GM21576 (cell line): ENCODE measurements around the gene MYOM1.

Source experiments
- ATAC-seq: cut with Tn5 transposase; IDR thresholded peaks from one replicate; pipeline ENCODE4 v1.9.1; 2021; ENCODE audit warnings: mild to moderate bottlenecking, moderate library complexity; ENCODE audit not compliant: unreplicated experiment

Gene MYOM1

DNA sequence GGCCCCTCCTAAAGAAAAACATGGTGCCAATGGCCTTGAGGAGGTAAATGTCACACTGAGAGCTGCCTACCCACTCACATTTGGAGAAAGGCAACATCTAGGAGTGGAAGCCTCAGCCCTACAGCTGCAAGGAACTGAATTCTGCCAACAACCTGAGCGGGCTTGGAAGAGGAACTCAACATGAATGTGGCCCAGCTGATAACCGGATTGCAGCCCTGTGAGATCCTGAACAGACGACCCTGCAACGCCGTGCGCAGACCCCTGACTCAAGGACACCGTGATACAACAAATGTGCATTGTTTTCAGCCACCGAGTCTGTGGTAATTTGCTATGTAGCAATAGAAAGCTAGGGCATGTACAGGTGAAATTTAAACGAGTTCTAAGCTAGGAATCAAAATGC lies 99.4 kb downstream of the MYOM1 start:
- no peak for ATAC-seq

DNA sequence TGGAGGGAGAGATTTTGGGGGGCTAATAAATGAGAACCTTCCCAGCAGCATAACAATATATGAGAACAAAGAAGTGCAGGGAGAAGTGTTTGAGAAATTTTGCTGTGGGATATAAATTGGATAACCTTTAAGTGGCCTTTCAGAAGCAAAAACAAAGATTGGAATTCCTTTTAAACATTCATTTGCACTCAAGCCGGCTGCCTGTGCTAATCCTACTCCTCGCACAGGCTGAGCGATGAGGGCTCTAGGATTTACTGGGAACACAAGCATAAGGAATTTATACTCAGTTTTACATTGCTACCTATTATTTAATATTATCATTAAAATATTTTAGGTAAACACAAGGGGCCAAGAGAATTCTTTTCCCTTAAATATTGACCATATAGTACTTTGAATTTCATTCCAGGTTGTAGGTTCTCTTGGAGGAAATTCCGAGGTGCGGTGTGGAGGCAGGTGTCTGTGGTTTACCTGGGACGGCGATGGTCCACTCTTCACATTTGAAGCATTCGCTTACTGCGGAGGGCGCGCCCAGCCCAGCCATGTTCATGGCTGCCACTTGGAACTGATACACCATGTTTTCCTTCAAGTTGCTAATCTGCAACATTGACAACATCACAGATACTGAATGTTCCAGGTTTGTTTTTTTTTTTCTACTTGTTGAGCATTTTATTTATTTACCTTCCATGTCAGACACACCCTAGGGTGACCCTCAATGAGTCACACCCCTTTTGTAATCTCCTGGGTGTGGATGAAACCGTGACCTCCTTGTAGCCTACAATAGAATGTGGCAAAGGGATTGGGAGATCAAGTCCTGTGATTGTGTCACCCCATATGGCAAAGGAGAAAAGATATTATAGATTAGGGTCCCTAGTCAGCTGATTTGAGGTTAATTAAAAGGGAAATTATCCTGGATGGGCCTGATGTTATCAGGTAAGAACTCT lies 100.1 kb downstream of the MYOM1 start:
- ATAC-seq = no peak

DNA sequence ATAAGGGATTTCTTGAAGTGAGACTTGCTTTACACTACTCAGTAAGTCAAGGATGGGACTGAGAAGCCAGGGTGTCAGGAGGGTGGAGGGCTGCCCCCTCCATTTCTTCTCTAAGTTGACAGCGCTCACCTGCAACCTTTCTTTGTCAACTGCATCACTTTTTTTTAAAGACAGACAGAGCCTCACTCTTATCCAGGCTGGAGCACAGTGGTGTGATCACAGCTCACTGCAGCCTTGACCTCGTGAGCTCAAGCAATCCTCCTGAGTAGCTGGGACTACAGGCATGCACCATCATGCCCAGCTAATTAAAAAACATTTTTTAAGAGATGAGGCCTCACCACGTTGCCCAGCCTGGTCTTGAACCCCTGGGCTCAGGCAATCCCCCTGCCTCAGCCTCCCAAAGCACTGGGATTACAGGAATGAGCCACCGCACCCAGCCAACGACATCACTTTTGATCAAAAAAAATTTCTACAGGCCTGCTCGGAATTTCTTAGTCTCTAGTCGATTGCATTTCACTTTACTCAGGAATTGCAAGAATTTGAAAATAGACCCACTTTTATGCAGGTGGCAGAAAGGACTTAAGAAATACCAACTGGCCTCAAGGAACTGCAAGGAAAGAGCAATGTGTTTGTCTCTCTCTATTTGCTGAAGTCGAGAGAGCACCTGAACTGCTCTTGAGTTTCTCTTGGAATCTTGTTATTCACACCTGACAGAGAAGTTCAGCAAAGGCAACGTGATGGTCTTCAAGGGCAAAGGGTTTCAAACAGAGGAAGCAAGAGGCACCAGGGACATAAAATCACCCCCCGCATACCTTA lies 101.4 kb downstream of the MYOM1 start:
- no peak for ATAC-seq

DNA sequence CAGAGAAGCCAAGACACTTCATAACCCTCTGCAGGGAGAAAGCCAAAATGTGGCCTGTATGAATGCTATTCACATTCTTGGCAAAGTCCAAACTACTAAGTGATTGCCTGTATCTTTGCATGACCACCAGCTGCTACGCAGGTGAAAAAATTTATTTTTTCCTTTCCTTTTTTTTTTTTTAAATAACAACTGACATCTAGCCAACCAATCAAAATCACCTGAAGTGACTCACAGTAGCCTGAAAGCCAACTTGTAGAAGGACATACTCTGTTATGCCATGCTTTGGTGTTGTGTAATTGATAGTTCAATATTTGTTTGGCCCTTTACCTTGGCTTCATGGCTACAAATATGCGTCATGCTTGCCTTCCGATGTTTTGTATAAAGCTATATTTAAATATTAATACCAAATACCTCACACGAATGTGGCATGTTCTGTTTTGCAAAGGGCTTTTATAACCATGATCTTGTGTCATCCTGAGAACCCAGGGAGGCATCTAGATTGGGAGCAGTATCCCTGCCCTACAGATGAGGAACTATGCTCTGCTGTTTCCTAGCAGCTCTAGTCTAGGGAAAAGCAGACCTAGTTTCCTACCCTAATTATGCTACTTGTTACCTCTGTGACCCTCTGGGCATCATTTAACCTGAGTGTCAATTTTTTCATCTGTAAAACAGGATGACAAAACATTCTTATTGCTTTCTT lies 102.1 kb downstream of the MYOM1 start:
- no peak for ATAC-seq

DNA sequence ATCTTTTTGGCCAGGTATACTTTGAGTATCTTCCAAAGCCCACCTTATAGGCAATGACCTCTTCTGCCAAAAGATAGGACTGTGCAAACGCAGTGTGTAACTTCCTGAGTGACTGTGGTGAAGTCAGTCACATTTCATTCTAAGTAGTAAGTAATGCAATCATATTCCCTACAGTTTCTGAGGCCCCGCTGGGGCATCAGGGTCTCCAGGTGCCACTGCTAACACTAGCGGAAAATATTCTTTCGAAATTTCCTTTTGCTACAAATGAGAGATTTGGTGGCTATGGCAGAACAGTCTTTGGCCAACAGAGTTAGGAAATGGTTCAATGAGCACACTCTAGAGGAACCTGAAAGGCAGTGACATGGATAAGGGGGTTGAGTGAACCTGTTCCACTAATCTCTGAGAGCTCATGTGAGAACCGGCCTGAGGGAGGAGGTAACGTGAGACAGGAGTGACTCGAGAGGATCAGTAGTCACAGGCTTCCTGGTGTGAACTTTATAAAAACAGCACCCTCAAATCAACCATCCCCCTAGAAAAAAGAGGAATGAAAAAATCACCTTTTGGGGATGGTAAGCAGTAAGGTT lies 104.2 kb downstream of the MYOM1 start:
- no peak for ATAC-seq

DNA sequence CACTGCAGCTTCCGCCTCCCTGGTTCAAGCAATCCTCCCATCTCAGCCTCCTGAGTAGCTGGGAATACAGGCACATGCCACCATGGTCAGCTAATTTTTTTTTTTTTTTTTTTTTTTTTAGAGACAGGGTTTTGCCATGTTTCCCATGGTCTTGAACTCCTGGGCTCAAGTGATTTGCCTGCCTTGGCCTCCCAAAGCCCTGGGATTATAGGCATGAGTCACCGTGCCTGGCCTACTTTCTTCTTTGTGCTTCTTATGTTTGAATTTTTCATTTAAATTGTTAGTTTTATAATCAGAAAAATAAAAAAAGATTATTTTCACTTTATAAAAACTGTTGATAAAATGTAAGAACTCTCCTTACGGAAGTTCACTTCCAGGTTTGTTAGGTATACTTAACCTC lies 105.3 kb downstream of the MYOM1 start:
- ATAC-seq = no peak

DNA sequence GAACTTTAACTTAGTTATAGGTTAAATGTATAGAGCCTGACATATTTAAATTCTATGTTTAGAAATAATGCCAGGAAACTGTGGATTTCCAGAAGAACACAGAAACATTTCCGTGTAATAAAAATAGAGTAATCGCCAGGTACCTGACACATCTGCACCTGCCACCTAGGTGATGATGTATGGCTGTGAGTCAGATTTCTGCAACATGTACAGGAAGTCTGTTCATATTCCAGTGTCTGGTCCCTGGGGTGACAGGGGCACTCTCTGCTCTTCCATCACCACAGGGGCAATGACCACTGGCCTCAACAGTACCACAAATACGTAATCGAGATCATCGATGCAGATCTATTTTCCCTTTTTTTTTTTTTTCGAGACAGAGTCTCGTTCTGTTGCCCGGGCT lies 105.7 kb downstream of the MYOM1 start:
- ATAC-seq = no peak

DNA sequence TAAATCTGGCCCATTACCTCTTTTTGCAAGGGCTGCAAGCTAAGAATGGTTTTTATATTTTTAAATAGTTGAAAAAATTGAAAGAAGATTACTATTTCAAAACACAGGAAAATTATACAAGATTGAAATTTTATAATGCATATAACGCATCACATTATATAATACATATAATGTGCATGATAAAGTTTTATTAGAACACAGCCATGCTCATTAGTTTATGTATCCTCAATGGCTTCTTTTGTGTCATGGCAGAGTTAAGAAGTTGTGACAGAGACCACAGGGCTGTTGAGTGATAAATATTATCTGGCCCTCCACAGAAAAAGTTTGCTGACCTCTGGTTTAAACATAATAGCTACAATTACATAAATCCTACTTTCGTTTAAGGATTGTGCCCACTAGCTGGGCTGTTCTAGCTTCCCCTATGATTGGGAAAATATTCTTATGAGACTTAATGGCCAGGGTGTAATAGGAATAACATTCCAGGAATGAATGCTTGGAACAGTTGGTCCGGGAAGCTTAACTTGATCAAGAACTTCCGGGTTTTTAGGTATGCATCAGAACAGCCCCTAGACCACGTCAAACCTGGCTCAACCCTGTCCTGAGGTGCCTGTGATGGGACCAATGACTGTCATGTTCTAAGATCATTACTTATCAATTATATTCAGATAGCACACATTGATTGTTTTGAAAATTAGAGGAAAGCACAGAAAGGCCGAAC lies 108.1 kb downstream of the MYOM1 start:
- no peak for ATAC-seq

DNA sequence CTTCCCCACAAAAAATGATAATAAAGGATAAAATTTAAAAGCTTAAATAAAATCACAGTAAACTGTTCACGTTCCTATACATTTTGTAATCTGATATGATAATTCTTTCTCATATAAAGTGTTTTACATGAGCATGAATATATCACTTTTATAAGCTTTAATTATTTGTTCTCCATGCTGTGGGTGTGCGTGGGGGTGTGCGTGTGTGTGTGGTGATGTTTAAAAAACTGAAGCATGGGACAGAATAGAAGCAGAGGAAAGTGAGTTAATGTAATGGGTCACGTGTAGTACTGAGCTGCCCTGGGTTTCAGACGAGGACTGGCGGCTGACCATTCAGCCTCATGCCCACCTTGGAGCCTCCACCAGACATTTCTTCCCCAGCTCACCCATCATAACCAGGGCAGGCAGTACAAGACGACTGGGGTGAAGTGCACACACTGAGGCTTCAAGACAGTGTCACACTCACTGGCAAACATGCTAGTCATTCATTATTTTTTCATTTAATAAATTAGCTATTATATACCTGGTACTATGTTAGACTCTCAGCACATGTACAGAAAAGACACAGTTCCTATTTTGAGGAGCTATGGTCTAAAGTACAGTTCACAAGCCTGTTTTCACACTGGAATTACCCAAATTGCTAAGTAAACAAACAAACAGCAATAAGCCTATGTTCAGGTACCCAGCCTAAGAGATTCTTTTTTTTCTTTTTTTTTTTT lies 109.6 kb downstream of the MYOM1 start:
- ATAC-seq = no peak

DNA sequence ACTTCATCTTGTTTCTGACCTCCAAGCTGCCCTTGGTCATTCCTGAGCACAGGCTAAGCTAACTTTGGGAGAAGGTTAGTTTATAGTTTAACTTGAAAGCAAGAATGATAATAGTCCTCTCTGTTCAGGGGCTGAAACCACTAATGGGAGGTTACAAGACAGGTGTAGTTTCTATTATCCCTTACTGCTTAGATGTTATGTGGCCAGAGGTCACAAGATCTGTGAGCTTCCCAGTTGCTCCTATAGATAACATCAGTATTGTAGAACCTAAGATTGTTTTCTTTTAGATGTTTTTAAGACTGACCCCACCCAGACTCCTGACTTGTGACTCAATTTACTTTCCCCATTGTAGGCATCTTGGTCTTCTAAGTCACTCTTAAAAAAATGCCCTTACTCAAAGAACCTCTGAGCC lies 112.0 kb downstream of the MYOM1 start:
- ATAC-seq = no peak

DNA sequence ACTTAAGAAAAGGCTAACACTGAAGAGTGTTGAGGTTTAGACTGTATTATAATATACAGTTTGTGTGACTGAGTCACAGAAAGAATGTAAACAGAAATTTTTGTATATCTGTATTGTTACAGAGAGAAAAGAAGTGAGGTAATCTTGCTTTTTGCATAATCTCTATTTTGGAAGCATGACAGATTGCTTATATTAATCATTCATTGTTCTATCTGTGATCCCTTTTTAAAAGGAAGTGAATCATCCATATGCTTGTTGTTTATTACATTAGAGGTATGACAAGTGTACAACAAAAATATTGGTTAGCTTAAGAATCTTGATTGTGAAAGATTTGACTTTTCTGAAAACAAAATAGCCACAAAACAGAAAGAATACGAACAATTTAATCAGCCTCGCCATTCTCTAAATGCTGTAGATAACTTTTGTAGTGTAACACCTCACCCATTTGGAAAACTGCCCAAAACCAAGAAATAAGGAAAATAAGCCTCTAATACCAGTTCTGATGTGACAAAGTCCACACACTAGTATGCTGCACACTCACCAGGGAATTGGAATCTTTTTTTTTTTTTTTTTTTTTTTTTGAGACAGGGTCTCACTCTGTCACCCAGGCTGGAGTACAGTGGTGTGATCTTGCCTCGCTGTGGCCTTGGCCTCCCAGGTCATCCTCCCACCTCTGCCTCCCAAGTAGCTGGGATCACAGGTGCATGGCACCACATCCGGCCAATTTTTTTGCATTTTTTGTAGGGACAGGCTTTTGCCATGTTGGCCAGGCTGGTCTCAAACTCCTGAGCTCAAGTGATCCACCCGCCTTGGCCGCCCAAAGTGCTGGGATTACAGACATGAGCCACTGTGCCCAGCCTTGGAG lies 115.3 kb downstream of the MYOM1 start:
- ATAC-seq = no peak

DNA sequence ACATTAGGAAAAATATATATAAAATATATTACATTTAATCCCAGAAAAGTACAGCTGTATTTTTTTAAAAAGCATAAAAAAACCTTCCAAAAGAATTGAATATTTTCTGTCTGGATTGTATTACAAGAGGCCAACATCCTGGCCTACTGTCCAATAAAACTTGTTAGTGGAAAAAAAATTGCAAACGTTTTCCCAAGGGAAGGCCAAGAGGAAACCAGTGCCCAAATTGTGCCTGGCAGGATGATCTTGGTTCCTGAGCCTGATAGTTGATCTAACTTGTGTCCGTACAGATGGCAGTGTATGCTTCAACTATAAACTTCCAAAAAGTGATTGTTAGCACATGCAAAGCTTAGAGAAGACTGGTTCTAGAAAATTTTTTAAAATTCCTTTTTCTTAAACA lies 116.2 kb downstream of the MYOM1 start:
- ATAC-seq = no peak

DNA sequence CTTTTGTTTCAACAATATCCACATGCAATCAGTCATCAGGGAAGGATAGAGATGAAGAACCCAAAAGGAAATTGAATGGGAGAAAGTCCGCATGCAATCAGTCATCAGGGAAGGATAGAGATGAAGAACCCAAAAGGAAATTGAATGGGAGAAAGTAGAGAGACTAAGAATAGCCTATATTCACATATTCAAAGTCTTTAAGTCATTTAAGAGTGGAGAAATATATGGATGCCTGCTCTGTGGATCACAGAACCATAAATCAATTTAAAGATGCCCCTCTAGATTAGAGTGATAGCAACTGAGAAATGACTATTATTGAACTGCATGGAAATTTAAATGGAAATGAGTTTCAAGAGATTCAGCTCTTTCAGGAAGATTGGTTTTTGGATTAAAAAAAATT lies 116.8 kb downstream of the MYOM1 start:
- no peak for ATAC-seq

DNA sequence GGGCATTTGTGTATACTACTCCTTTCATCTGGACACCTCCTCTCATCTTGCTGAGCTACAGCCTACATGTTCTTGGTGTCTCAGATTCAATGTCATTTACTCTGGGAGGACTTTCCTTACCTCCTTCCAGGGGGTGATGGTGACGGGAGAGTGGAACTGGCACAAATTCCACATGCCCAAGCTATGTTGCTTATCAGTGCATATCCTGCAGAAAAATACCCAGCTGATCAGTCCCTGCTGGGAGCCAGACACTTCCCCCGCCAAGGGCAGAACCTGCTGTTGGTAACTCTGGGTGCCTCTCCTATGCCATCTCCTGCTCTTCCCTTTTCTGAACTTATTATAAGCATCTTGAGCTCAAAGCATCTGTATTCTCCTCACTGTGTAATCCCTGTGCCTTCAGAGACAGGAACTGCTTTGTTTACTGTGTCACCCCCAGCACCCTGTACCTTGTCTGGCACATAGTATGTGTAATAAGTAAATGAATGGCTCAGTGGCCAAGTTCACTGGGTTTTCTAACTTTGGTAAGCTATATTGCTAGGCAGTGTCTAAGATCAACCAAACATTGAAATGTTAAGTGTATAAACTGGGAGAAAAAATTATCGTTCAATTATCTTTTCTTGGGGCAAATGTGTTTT lies 119.2 kb downstream of the MYOM1 start:
- no peak for ATAC-seq

DNA sequence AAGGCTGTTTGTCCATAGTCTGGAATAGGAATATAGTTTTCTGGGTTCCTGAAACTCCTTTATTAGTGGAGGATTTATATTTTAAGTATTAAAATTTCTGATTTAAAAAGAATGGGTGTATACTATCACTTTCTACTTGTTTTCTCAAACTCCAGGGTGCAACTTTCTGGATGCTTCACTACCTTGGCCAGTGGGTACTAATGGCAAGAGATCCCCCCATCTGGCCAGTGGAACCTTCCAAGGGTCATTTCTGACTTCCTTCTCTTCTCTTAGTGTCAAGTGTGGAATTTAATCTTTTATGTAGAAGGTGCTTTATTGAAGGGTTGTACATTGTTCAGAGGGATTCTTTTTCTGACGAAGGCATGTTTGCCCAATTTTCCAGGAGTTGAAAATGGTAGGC lies 120.4 kb downstream of the MYOM1 start:
- ATAC-seq = no peak

DNA sequence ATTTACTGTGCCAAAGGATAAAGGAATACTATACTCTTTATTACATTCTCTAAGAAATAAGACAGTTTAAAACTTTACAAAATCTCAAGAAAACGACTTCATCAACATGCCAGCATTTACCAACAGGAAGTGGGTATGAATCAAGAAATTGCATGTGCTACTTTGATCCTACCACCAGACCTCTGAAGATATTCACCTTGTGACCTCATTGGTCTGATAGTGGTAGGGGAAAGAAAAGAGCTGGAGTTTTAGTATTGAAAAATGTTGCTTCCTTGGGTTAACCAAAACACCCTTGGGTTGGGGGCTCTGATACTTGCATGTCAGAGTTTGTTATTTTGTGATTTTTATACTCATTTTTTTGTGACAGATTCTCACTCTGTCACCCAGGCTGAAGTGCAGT lies 122.7 kb downstream of the MYOM1 start:
- no peak for ATAC-seq

DNA sequence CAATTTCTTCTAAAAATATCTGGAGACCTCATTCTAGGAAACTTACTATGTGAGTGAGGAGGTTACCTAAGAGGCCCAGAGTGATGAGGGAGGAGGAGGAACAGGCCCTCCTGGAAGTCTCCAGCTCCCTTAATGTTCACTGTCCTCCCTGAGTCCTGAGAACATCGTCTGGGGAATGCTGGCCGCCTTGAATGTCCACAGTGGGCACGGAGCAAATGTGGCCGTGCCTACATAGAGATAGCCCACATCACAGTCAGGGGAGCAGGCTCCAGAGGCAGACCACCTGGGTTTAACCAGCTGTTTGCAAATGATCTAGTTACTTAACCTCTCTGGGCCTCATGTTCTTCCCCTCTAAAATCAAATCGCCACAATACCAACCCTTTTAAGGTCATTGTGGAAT lies 123.8 kb downstream of the MYOM1 start:
- ATAC-seq = no peak

DNA sequence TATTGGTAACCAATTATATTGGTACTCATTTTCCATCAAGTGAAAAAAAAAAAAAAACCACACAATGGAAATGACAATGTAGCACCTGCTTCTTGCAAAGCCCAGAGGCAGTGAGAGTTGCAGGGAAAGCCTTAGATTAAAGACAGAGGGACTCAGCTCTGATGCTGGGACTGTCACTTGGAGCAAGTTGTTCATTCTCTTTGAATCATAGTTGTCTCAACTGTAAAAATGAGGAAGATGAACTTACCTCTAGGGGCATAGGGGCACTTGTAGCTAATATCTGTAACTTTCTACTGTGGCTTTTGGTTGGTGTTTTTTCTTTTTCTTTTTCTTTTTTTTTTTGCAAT lies 125.5 kb downstream of the MYOM1 start:
- no peak for ATAC-seq
